Tibial nerve (tissue), 4 donors: Measurements from ENCODE around the gene ZBTB47. TPM values are rescaled to one million over a fixed set of nuclear protein-coding genes. Genes with fewer than 3 reads are reported as not detected.

Experiments used
- DNase-seq, 2 donors: peaks; one replicate each; pipeline ENCODE4 v3.0.0-alpha.2; 2019; ENCODE audit warnings: low spot score in 2 of 2
- H3K27ac ChIP-seq, 4 donors: fragments of 200-600 bp; sonication (generic) in 3 of 4; one replicate each; pipeline ENCODE4 v1.5.1; 2017 to 2019; ENCODE audit warnings: mild to moderate bottlenecking in 1 of 4
- H3K27me3 ChIP-seq, 2 donors: fragments of 200-600 bp; sonication (generic) in 1 of 2; one replicate each; pipeline versions ENCODE4 v1.5.1 to v1.6.0; 2017 to 2019
- H3K36me3 ChIP-seq, 3 donors: fragments of 200-600 bp; sonication (generic); one replicate each; pipeline ENCODE4 v1.5.1; 2018 to 2019
- H3K4me1 ChIP-seq, 4 donors: fragments of 200-600 bp; sonication (generic) in 3 of 4; one replicate each; pipeline ENCODE4 v1.5.1; 2017 to 2019
- H3K4me3 ChIP-seq, 4 donors: fragments of 200-600 bp; sonication (generic) in 3 of 4; one replicate each; pipeline ENCODE4 v1.5.1; 2017 to 2019; ENCODE audit warnings: mild to moderate bottlenecking in 1 of 4, moderate library complexity in 1 of 4
- H3K9me3 ChIP-seq, 4 donors: fragments of 200-600 bp; sonication (generic) in 3 of 4; one replicate each; pipeline ENCODE4 v1.5.1; 2017 to 2019
- CTCF ChIP-seq, 5 experiments: fragments of 200-600 bp in 3 of 5; fragments of 450-650 bp in 2 of 5; sonication (generic) in 3 of 5; IDR thresholded peaks; one replicate each; pipeline ENCODE4 v1.5.1; 2016 to 2019; ENCODE audit warnings: antibody characterized with exemption in 5 of 5, mild to moderate bottlenecking in 3 of 5, moderate library complexity in 2 of 5
- EP300 ChIP-seq, 2 donors: sonication (generic); formaldehyde crosslinking; IDR thresholded peaks; one replicate each; pipeline ENCODE4 v1.6.1; 2017; ENCODE audit warnings: antibody characterized with exemption in 2 of 2, mild to moderate bottlenecking in 1 of 2
- POLR2A ChIP-seq, 2 donors: fragments of 450-650 bp; IDR thresholded peaks; one replicate each; pipeline ENCODE4 v1.6.1; 2017; ENCODE audit warnings: antibody characterized with exemption in 2 of 2, mild to moderate bottlenecking in 2 of 2, moderate library complexity in 2 of 2
- WGBS, 2 donors: methylation state at CpG; one replicate each; pipeline ENCODE4 v1.1.5; 2018; 5-methylcytosine and 5-hydroxymethylcytosine counted together
- total RNA-seq, 4 donors: library from RNA; depleted of rRNA; stranded (reverse); fragments of >200 nt; gene quantifications; one replicate each; pipeline ENCODE4 v1.1.0, GENCODE V29; 2016

Gene ZBTB47
- total RNA-seq, 4 donors from 2014 or later = 44.6 to 81.3 (median 60.3) TPM

DNA sequence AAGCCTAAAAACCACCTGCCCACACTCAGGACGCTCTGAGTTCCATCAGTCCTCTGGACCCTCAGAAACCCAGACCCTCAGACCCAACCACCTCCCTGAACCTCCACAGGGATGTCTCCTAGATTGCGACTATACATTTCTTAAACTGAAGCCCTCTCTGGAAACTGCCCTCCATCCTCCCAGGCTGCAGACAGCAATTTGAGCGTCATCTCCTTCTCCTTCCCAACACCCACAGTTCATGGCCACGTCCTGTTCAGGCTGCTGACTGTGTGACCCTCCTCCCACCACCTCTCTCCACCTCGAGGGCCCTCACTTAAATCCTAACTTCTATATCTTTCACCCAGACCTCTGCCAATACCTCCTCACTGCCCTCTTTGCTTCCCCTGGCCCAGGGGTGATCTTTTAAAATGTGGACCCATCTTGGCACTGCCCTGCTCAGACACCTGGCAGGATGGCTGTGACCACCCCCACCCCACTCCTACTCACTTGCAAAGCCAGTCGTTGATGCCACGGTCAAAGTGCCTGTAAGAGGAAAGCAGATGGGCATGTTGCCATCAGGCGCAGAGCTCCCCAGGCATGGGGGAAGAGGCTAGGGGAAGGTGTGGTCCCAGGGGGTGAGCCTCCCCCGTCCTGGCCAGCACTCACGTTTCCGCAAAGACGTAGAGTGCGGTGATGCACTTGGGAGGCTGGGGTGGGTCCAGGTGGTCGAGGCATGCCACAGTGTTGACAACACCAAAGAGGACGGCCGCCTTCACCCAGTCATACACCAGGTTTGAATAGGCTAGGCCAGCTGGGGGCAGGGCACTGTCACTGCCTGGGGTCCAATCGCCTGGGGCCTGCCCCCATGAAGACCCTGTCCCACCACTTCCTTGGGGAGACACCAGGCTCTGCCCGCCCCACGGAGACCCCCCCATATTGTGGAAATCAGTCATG, 43.1 kb downstream of the ZBTB47 start:
- 71 to 72% methylated on average over 18 to 19 of the region's 19 CpGs for WGBS, 2 donors
- DNase-seq = no peak
- no peak for TF ChIP-seq EP300 (IDR thresholded peaks at IDR 0.05)
- Histone ChIP-seq H3K4me3 (no peak overlapping the region), H3K9me3 (no peaks in the 10 kb centered on the region), H3K27ac (no peak overlapping the region), H3K4me1 (peaks cover 0 to 5% (median 0%) of the 10 kb centered on the region in 4 donors), H3K36me3 (no peaks in the 10 kb centered on the region), H3K27me3 (no peaks in the 10 kb centered on the region)

- H3K27me3 ChIP-seq = no peaks in the 10 kb centered on the region
- H3K4me3 ChIP-seq = no peak overlapping the region
- no peak for TF ChIP-seq POLR2A (IDR thresholded peaks at IDR 0.05)
- TF ChIP-seq CTCF (IDR thresholded peaks at IDR 0.05) = no peak
- no peak for TF ChIP-seq EP300 (IDR thresholded peaks at IDR 0.05)
- peaks cover 0 to 9% (median 0%) of the 10 kb centered on the region in 4 donors for H3K4me1 ChIP-seq
- H3K36me3 ChIP-seq = no peaks in the 10 kb centered on the region
- no peak for DNase-seq
- H3K9me3 ChIP-seq = no peaks in the 10 kb centered on the region
- no peak overlapping the region for H3K27ac ChIP-seq
- WGBS, 2 donors = 87 to 90% methylated on average over 18 of the region's 18 CpGs
Measured at GRCh38 chr3:42697289-42698051, 44.0 kb downstream of the ZBTB47 start.

GRCh38 chr3:42698216-42698910, 44.9 kb downstream of the ZBTB47 start:
- Histone ChIP-seq H3K27me3 (no peaks in the 10 kb centered on the region), H3K9me3 (no peaks in the 10 kb centered on the region), H3K36me3 (no peaks in the 10 kb centered on the region), H3K4me3 (no peak overlapping the region), H3K4me1 (peaks cover 0 to 9% (median 0%) of the 10 kb centered on the region in 4 donors), H3K27ac (no peak overlapping the region)
- no peak for TF ChIP-seq POLR2A (IDR thresholded peaks at IDR 0.05)
- no peak for TF ChIP-seq EP300 (IDR thresholded peaks at IDR 0.05)
- TF ChIP-seq CTCF (IDR thresholded peaks at IDR 0.05) = no peak
- DNase-seq = no peak
- 87 to 94% methylated on average over 7 of the region's 7 CpGs for WGBS, 2 donors

DNA sequence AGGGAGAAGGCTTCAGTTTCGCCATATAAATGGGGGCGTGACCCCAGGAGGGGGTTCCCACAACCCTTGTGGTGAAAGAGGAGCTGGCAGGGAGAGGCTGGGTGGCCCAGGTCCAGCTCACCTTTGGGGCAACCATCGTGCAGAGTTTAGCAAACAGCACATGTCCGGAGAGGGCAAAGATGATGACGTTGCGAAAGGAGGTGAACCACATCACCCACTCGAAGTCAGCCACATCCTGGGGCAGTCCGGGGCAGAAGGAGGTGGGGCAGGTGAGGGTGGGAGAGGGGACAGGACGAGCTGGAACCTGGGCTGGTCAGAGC, 45.4 kb downstream of the ZBTB47 start:
- TF ChIP-seq CTCF (IDR thresholded peaks at IDR 0.05) (no peak), POLR2A (IDR thresholded peaks at IDR 0.05) (no peak), EP300 (IDR thresholded peaks at IDR 0.05) (no peak)
- DNase-seq = no peak
- WGBS, 2 donors = 69 to 78% methylated on average over 9 of the region's 9 CpGs
- no peak overlapping the region for H3K27ac ChIP-seq
- H3K27me3 ChIP-seq = no peaks in the 10 kb centered on the region
- H3K36me3 ChIP-seq = no peaks in the 10 kb centered on the region
- H3K4me3 ChIP-seq = no peak overlapping the region
- H3K4me1 ChIP-seq = peaks cover 0 to 9% (median 0%) of the 10 kb centered on the region in 4 donors
- H3K9me3 ChIP-seq = no peaks in the 10 kb centered on the region

DNA sequence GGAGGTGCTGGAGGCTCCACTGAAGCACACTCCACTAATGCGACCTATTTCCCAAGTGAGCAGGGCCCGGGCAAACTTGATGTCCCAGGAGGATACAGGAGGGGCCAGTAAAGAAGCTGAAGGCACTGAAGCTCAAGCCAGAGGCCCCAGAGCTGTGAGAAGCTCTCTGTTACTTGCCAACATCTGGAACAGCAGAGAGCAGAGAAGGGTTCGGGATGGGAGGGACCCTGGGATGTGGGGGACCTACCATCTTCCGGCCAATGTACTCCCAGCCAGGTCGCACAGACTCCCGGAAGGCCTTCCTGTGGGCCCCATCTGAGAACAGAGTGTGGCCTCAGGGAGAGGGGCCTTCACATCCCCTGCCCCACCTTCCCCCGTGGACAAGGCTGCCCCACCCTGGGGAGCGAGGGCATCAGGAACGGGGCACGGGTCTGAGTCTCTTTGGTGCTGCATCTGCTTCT, 46.0 kb downstream of the ZBTB47 start:
- no peak for DNase-seq
- Histone ChIP-seq H3K4me3 (no peak overlapping the region), H3K36me3 (no peaks in the 10 kb centered on the region), H3K9me3 (no peaks in the 10 kb centered on the region), H3K4me1 (peaks cover 0 to 9% (median 0%) of the 10 kb centered on the region in 4 donors), H3K27me3 (no peaks in the 10 kb centered on the region), H3K27ac (no peak overlapping the region)
- no peak for TF ChIP-seq CTCF (IDR thresholded peaks at IDR 0.05)
- TF ChIP-seq EP300 (IDR thresholded peaks at IDR 0.05) = no peak
- TF ChIP-seq POLR2A (IDR thresholded peaks at IDR 0.05) = no peak
- WGBS, 2 donors = 67 to 73% methylated on average over 10 of the region's 10 CpGs
